A549 (cell line): ENCODE results near the gene RPS6KA1.

Experiments used
- CHD4 ChIP-seq: fragments of 200-600 bp; sonication (generic); IDR thresholded peaks from 2 replicates; pipeline ENCODE4 v1.6.1; 2016; ENCODE audit warnings: antibody characterized with exemption, mild to moderate bottlenecking, borderline replicate concordance
- HOXB5 ChIP-seq: fragments of 250-450 bp; sonication (Bioruptor Pico); IDR thresholded peaks from 2 replicates; pipeline ENCODE4 v1.5.0; 2020; ENCODE audit warnings: mild to moderate bottlenecking, moderate library complexity
- POLR2A ChIP-seq: IDR thresholded peaks from 2 replicates; pipeline ENCODE4 v1.6.1; 2012; ENCODE audit warnings: mild to moderate bottlenecking, low read length
- TF ChIP-seq, protein P1 (sequence below): fragments of >200 bp; sonication (Bioruptor Twin); formaldehyde crosslinking; IDR thresholded peaks from 3 replicates; pipeline ENCODE4 v1.6.1; 2016
- TF ChIP-seq, protein P2 (sequence below): fragments of >200 bp; sonication (Bioruptor Twin); formaldehyde crosslinking; IDR thresholded peaks from 3 replicates; pipeline ENCODE4 v1.5.1; 2016
- TF ChIP-seq, protein P3 (sequence below): IDR thresholded peaks from 2 replicates; pipeline ENCODE4 v1.6.1; 2012

DNA sequence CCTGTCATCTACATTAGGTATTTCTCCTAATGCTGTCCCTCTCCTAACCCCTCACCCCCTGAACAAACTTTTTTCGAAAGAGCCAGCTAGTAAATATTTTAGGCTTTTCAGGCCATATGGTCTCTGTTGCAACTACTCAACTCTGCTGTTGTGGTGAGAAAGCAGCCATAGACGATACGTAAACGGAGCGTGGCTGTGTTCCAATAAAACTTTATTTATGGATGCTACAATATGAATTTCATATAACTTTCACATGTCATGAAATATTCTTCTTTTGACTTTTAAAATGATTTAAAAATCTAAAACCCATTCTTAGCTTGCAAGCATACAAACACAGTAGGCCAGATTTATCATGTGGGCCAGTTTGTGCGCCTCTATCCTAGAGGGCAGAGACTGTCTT lies 11.2 kb upstream of the RPS6KA1 start:
- TF ChIP-seq, protein P1, sequence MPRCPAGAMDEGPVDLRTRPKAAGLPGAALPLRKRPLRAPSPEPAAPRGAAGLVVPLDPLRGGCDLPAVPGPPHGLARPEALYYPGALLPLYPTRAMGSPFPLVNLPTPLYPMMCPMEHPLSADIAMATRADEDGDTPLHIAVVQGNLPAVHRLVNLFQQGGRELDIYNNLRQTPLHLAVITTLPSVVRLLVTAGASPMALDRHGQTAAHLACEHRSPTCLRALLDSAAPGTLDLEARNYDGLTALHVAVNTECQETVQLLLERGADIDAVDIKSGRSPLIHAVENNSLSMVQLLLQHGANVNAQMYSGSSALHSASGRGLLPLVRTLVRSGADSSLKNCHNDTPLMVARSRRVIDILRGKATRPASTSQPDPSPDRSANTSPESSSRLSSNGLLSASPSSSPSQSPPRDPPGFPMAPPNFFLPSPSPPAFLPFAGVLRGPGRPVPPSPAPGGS = no peak
- TF ChIP-seq, protein P2, sequence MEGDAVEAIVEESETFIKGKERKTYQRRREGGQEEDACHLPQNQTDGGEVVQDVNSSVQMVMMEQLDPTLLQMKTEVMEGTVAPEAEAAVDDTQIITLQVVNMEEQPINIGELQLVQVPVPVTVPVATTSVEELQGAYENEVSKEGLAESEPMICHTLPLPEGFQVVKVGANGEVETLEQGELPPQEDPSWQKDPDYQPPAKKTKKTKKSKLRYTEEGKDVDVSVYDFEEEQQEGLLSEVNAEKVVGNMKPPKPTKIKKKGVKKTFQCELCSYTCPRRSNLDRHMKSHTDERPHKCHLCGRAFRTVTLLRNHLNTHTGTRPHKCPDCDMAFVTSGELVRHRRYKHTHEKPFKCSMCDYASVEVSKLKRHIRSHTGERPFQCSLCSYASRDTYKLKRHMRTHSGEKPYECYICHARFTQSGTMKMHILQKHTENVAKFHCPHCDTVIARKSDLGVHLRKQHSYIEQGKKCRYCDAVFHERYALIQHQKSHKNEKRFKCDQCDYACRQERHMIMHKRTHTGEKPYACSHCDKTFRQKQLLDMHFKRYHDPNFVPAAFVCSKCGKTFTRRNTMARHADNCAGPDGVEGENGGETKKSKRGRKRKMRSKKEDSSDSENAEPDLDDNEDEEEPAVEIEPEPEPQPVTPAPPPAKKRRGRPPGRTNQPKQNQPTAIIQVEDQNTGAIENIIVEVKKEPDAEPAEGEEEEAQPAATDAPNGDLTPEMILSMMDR = no peak
- TF ChIP-seq CHD4 = no peak
- no peak for TF ChIP-seq POLR2A
- TF ChIP-seq HOXB5 (CRISPR knock-in tag) = no peak
- TF ChIP-seq, protein P3, sequence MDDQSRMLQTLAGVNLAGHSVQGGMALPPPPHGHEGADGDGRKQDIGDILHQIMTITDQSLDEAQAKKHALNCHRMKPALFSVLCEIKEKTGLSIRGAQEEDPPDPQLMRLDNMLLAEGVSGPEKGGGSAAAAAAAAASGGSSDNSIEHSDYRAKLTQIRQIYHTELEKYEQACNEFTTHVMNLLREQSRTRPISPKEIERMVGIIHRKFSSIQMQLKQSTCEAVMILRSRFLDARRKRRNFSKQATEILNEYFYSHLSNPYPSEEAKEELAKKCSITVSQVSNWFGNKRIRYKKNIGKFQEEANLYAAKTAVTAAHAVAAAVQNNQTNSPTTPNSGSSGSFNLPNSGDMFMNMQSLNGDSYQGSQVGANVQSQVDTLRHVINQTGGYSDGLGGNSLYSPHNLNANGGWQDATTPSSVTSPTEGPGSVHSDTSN = no peak
